GM12801 (cell line): ENCODE results near the gene SMOC2.

Experiments
- TF ChIP-seq, protein P1 (sequence below): IDR thresholded peaks from one replicate; pipeline ENCODE4 v1.5.1; 2011; ENCODE audit warnings: control low read depth; ENCODE audit not compliant: insufficient read length; ENCODE audit errors: extremely low read depth

SMOC2 gene

DNA sequence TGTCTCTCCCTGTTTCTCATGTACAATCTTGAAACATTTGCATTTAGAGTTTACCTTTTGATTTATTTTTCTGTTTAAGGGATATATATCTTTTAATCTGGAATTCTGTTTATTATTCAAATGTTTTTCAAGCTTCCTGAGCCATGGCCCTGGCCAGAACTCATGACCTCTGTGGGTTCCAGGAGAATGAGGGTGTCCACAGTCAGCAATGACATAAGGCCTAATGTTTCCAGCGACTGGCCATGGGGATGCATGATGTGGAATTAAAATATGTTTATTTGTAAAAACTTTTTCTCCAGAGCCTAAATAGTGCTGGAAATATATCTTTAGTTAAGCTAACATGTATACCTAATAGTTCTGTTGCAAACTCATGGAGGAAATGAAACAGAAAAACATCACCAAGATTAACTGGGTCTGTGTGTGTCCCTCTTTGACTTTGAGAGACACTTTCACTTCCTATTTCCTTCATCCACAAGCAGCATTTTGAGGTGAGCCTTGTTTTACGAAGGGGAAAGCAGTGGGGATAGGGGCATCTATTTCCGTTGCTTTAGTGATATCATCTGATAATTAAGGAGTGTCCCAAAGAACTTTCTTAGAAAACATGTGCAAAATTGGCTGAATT is 87.6 kb downstream of the SMOC2 start:
- TF ChIP-seq, protein P1, sequence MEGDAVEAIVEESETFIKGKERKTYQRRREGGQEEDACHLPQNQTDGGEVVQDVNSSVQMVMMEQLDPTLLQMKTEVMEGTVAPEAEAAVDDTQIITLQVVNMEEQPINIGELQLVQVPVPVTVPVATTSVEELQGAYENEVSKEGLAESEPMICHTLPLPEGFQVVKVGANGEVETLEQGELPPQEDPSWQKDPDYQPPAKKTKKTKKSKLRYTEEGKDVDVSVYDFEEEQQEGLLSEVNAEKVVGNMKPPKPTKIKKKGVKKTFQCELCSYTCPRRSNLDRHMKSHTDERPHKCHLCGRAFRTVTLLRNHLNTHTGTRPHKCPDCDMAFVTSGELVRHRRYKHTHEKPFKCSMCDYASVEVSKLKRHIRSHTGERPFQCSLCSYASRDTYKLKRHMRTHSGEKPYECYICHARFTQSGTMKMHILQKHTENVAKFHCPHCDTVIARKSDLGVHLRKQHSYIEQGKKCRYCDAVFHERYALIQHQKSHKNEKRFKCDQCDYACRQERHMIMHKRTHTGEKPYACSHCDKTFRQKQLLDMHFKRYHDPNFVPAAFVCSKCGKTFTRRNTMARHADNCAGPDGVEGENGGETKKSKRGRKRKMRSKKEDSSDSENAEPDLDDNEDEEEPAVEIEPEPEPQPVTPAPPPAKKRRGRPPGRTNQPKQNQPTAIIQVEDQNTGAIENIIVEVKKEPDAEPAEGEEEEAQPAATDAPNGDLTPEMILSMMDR = no peak

DNA sequence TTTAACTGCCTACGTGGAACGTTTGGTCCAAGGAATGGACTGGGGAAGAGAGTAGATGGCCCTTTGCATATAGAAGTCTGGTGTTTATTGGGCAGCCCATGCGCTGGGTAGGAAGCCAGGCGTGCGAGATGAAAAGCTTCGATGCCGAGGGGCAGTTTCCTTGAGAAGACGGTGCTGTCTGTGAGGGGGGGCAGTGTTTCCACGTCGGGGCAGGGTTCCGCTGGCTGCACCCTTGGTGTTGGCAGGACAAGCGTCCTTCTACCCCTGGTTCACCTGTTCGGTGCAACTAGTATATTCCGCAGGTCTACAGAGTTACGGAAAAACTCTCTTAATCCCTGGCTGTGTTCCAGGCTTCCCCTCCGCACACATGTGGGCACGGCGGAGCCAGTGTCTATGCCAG is 88.2 kb downstream of the SMOC2 start:
- TF ChIP-seq, protein P1 = no peak

DNA sequence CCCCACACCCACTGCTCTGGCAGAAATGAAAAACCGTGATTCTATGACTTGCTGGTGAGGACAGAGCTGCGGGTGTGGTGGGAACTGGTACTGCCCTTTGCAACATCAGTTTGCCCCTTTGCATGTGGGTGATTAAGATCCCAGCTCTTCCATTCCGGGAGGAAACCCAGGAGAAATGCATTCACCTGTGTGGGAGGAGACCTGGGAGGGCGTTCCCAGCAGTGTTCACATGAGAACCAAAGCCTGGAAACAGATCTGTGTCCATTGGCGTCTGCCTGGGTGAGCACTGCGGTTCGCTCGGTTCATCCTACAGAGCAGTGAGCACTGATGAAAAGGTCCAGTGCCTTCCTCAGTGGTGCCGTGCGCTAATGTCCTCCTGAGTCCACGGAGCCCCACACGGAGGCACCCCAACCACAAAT is 89.7 kb downstream of the SMOC2 start:
- TF ChIP-seq, protein P1 = no peak

DNA sequence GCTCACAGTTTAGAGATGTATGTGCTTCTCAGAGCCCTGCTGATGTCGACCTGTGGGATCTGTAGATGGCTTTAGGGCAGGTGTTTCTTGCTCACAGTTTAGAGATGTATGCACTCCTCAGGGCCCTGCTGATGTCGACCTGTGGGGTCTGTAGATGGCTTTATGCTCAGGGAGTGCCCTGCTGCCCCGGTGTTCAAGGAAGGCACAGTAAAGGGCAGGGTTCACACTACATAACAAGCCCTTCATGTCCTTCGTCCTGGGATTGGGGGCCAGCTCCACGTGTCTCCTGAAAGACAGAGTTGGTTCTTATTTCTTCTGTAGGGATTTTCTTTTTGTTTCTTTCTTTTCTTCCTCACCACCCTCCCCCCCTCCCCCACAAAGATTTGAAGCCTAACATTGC is 91.1 kb downstream of the SMOC2 start:
- TF ChIP-seq, protein P1 = no peak

DNA sequence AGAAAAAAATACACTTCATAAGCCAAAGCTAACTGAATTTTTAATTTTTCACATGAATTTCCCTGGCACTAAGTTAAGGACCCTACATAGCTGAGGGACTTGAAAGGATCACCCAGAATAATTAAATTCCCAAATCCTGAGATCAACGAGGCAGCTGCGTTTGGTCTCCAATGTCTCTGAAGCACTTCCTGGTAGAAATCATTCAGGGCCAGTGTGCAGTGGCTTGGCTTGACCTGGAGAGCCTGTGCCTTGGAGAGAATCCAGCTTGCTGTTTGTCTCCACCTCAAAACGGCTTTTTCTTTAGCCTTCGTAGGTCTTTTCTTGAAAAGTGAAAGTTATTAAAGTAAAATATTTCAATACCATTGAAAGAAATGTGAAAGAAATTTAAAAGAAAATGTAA is 92.4 kb downstream of the SMOC2 start:
- TF ChIP-seq, protein P1 = no peak

DNA sequence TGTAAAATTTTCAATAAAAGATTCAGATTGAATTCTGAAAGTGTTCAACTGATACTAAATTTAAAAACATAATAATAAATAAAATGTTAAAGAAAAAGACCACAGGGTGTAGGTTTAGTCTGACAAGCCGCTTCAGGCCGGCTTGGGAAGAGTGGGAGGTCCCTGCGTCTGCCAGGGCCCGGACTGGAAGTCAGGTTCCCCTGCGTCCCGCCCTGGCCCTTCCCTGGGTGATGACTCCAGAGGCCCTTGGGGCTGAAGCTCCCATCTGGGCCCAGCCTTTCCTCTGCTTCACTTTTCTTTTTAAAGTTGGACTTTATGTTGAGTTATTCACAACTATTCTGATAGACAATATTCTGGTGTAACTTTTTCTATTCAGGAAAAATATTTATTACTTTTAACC is 93.3 kb downstream of the SMOC2 start:
- TF ChIP-seq, protein P1 = no peak

DNA sequence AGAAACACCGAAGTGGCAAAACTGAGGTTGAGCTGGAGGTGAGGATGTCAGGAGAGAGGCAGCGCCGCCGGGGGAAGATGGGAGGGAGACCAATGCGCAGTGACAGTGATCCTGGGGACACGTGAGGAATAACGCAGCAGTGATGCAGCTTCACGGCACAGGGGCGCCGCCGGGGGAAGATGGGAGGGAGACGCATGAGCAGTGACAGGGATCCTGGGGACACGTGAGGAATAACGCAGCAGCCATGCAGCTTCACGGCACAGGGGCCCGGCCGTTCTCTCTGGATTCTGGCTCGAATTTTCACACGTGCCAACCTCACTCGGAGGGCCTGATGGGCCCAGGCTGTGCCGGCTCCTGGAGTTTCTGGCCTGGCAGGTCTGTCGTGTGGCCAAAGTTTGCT is 94.7 kb downstream of the SMOC2 start:
- TF ChIP-seq, protein P1 = no peak
